Thoracic aorta (tissue), 2 donors: ENCODE results near the gene TEF. TPM values are rescaled to one million over a fixed set of nuclear protein-coding genes. Genes with fewer than 3 reads are reported as not detected.

Experiments used
- ATAC-seq: fragments of 150-250 bp; one replicate; pipeline ENCODE4 v1.8.0; 2017; ENCODE audit warnings: low read depth; ENCODE audit not compliant: insufficient number of reproducible peaks, low FRiP score
- DNase-seq: peaks from one replicate; pipeline ENCODE4 v3.0.0-alpha.2; 2020; ENCODE audit warnings: low spot score
- H3K27ac ChIP-seq, 2 donors: fragments of 200-600 bp; sonication (generic); 1 replicate in 1 of 2; 2 replicates in 1 of 2; pipeline ENCODE4 v1.5.1; 2016; ENCODE audit warnings: mild to moderate bottlenecking in 2 of 2, moderate library complexity in 2 of 2
- H3K27me3 ChIP-seq: fragments of 200-600 bp; sonication (generic); replicated peaks from 2 replicates; pipeline ENCODE4 v1.6.0; 2016; ENCODE audit warnings: mild to moderate bottlenecking; ENCODE audit not compliant: insufficient read depth
- H3K36me3 ChIP-seq: fragments of 200-600 bp; sonication (generic); one replicate; pipeline ENCODE4 v1.5.1; 2016
- H3K4me1 ChIP-seq, 2 donors: fragments of 200-600 bp; sonication (generic); 1 replicate in 1 of 2; 2 replicates in 1 of 2; pipeline versions ENCODE4 v1.5.1 to v1.6.0; 2016; ENCODE audit warnings: low read depth in 2 of 2, mild to moderate bottlenecking in 1 of 2; ENCODE audit not compliant: control insufficient read depth in 1 of 2
- H3K4me3 ChIP-seq: fragments of 200-600 bp; sonication (generic); 2 replicates; pipeline ENCODE4 v1.5.1; 2016; ENCODE audit warnings: mild to moderate bottlenecking
- H3K9me3 ChIP-seq: fragments of 200-600 bp; sonication (generic); 2 replicates; pipeline ENCODE4 v1.5.1; 2016
- CTCF ChIP-seq: fragments of 200-600 bp; sonication (generic); IDR thresholded peaks from one replicate; pipeline ENCODE4 v1.5.1; 2019; ENCODE audit warnings: antibody characterized with exemption
- total RNA-seq, 2 donors: library from RNA; depleted of rRNA; stranded (reverse); fragments of >200 nt; gene quantifications; one replicate each; pipeline versions ENCODE4 v1.1.0 to v1.2.3, GENCODE V29; 2016

The TEF gene
- total RNA-seq, 2 donors from 2014 or later, result 21.4 to 23.1 TPM

GRCh38 chr22:41444360-41445128 lies 62.8 kb downstream of the TEF start:
- H3K36me3 ChIP-seq, result peaks cover 20% of the 10 kb centered on the region
- H3K27me3 ChIP-seq, result no peaks in the 10 kb centered on the region
- ATAC-seq, result peak; percentile 58
- no peaks in the 10 kb centered on the region for H3K9me3 ChIP-seq
- peak overlapping the region; percentile 94 to 99 for H3K27ac ChIP-seq
- H3K4me1 ChIP-seq, result peaks cover 13 to 51% of the 10 kb centered on the region in 2 donors
- H3K4me3 ChIP-seq, result peak overlapping the region; percentile 91
- peak; percentile 70 for DNase-seq
- TF ChIP-seq CTCF, result no peak

GRCh38 chr22:41445129-41446056 lies 63.7 kb downstream of the TEF start:
- no peaks in the 10 kb centered on the region for H3K27me3 ChIP-seq
- TF ChIP-seq CTCF, result no peak
- DNase-seq (no peak), ATAC-seq (no peak)
- H3K4me3 ChIP-seq, result peak overlapping the region; percentile 91
- peaks cover 20% of the 10 kb centered on the region for H3K36me3 ChIP-seq
- H3K4me1 ChIP-seq, result peaks cover 13 to 43% of the 10 kb centered on the region in 2 donors
- H3K9me3 ChIP-seq, result no peaks in the 10 kb centered on the region
- H3K27ac ChIP-seq, result peak overlapping the region; percentile 94 to 99

GRCh38 chr22:41446057-41446501 lies 64.3 kb downstream of the TEF start:
- peak overlapping the region; percentile 94 to 99 for H3K27ac ChIP-seq
- TF ChIP-seq CTCF, result no peak
- DNase-seq (no peak), ATAC-seq (no peak)
- peak overlapping the region; percentile 91 for H3K4me3 ChIP-seq
- H3K27me3 ChIP-seq, result no peaks in the 10 kb centered on the region
- H3K9me3 ChIP-seq, result no peaks in the 10 kb centered on the region
- peaks cover 13 to 37% of the 10 kb centered on the region in 2 donors for H3K4me1 ChIP-seq
- peaks cover 14% of the 10 kb centered on the region for H3K36me3 ChIP-seq

- no peak for TF ChIP-seq CTCF
- peak; percentile 36 for ATAC-seq
These were observed 65.1 kb downstream of the TEF start, which contains the start of gene TOB2 for GRCh38 chr22:41446639-41447434. TOB2 (minus strand) TSS chr22:41446801; CDS start chr22:41437345, 9,456 bp downstream.

More at GRCh38 chr22:41446639-41447434, 65.1 kb downstream of the TEF start, which contains the start of gene TOB2:
- Histone ChIP-seq H3K27me3 (no peaks in the 10 kb centered on the region), H3K4me1 (peaks cover 13 to 29% of the 10 kb centered on the region in 2 donors), H3K36me3 (peaks cover 7% of the 10 kb centered on the region), H3K27ac (peak within 1 kb of the TSS; percentile 94 to 99), H3K9me3 (no peaks in the 10 kb centered on the region), H3K4me3 (peak within 1 kb of the TSS; percentile 91)
- DNase-seq, result peak; percentile 74
